GM18909 (cell line): ENCODE results near the gene MPHOSPH6.
"Not testable (repeated sequence)": the region's sequence is repeated elsewhere in the genome, so short reads cannot be mapped to it uniquely, and the experiment has no call there.

Experiments
- ATAC-seq: cut with Tn5 transposase; IDR thresholded peaks from one replicate; pipeline ENCODE4 v1.9.1; 2021; ENCODE audit warnings: mild to moderate bottlenecking; ENCODE audit not compliant: unreplicated experiment, poor library complexity

Gene MPHOSPH6

DNA sequence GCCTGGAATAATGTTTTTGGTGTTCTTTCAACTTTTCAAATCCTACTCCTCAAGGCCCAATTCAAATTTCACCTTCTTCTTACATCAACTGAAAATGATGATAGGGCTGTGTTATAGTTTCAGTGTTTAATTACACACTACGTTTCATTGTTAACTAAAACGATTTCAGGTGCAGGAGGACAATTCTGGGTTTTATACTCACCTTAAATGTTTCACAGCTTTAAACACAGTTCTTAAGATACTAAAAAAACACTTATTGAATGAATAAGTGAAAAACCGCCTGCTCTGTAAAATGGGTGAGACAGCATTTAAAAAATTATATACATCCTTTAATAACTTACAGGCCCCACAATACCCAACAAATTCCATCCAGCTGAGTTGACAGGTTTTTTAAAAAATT, 6.2 kb upstream of the MPHOSPH6 start:
- ATAC-seq, result no peak

DNA sequence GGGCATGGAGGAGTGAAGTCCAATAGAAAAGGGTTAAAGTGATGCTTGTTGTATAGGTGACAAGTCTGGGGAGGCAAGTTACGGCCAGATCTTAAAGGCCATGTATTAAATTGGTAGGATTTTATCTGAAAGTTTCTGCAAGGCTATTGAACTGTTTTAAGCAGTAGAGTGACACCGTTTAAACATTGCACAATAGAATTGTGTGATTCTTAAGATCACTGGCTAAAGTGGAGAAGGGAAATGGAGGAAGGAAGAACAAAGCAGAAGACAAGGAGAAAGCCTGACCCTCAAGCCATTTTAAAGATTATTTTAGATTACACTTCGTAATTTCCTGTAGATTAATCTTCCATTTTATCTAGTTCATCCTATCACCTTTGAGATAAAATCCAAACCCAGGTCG, 5.6 kb upstream of the MPHOSPH6 start:
- ATAC-seq, result no peak

DNA sequence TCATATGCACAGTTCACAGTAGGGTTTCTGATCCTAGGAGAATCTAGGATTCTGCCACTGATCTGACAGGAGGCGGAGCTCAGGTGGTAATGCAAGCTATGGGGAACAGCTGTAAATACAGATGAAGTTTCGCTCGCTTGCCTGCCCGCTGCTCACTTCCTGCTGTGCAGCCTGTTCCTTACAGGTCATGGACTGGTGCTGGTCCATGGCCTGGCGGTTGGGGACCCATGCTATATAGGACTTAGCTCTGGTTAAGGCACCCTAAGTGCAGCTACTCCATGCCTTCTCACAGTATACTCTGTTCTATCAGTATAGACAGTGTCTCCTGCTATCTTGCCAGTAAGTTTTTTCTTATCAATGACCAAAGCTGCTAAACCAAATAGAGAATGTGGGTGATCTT, 2.4 kb downstream of the MPHOSPH6 start:
- ATAC-seq, result no peak

DNA sequence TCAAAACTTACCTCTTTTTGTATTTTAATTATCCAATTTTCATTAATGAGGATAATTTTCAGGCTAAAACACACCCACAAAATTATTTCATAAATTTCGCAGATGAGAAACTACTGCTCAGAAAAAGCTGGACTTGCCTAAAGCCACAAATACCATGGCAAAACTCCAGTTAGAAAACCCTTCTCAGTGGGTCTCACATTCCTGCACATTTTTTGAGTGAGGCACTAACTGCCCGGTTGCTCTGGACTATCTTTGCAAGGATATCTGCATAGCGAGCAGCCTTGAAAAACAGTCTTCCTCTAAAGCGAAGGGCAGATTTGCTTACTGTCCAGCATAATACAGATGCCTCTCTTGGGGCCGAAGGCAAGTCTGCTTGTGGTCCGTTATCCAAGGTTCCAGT, 9.8 kb downstream of the MPHOSPH6 start:
- ATAC-seq, result no peak

DNA sequence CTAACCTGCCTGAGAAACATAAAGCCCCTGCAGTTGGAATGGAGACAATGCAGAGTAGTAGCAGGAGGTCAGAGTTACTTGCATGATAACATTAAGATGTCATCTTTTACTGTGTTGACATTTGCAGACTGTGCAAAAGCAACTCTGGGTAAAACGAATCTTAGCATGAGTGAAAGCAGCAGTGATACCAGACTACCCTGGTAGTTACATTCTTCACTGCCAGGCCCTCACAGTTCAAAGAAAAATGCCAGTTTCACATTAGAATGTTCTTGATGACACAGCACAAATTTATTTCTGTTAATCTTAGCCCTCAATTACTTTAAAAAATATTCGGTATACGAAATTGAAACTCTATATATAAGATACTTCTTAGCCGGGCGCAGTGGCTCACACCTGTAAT, 12.2 kb downstream of the MPHOSPH6 start:
- ATAC-seq, result no peak

DNA sequence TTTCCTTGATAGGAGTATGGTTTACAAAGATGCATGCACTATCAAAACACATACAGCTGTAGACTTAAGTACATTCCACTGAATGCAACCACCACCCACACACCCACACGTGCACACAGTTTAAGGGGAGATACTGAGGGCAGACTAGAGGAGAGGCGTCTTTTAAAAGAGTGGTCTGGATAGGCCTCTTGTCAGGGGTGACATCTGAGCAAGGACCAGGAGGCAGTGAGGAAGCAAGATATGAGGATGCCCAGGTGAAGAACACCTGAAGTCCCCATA, 12.6 kb downstream of the MPHOSPH6 start:
- no peak for ATAC-seq

DNA sequence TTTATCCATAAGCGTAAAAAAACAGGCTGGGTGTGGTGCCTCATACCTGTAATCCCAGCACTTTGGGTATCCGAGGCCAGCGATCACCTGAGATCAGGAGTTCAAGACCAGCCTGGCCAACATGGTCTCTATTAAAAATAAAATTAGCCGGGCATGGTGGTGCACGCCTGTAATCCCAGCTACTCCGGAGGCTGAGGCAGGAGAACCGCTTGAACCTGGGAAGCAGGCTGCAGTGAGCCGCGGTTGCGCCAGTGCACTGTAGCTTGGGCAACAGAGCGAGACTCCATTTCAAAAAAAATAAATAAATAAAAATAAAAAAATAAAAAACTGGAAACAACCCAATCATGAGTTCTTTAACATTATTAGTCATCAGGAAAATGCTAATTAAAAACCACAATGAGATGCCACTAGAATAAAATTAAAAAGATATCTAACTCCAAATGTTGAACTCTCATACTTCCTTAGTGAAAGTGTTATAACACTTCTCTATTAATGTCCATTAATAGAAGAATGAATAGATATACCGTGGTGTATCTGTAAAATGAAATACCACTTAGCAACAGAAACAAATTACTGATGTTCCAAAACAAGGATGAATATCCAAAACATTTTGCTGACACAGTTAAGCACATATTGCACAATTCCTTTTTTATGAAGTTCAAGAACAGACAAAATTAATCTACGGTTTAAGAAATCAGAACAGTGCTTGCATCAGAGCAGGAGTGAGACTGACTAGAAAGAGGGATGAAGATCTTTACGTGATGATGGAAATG, 13.1 kb downstream of the MPHOSPH6 start:
- ATAC-seq, result no peak

DNA sequence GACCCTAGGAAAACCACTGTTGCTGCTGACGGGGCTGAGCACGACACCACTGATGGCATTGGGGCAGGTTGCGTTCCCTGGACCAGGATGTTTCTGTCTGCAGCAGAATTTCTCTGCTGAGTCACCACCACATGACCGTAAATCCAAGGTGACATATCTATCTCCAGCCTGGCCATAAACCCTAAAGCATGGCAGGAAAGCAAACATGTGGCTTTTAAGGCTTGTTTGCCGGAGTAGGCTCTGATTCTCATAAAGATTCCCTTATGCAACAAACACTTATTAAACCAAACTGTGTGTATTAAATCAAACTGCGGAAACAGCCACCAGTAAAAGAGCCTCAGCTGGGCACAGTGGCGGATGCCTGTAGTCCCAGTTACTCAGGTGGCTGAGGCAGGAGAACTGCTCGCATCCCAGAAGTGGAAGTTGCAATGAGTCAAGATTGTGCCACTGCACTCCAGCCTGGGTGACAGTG, 17.3 kb downstream of the MPHOSPH6 start:
- ATAC-seq, result no peak

DNA sequence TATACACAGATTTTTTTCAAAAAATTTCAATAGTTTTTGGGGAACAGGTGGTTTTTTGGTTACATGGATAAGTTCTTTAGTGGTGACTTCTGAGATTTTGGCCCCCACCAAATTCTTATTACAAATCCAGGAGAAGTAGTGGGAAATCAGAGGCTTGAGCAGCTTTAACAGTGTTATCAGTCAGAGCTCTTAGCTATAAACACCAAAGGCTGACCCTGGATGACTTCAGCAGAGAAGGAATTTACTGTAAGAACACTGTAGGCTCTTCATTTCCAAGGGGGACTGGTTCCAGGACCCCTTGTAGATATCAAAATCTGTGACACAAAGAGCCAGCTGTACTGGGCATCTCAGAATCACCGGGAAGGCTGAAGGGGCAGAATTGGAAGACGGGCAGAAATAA, 17.8 kb downstream of the MPHOSPH6 start:
- no peak for ATAC-seq

DNA sequence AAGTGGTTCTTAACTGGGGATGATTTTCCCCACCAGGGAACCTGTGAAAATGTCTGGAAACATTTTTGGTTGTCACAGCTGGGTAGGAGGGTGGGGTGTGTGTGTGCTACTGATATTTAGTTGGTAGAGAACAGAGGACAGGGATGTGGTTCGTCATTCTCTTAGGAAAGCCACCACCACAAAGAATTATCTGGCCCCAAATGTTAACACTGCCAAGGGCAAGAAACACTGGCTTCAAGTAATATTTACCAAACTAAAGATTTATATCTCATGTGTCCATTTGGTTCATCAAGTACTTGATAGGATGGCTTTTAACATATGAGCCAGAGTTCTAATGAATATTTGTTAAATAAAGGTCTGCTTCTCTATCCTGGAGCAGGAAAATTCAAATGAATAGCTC, 19.5 kb downstream of the MPHOSPH6 start:
- ATAC-seq, result no peak

DNA sequence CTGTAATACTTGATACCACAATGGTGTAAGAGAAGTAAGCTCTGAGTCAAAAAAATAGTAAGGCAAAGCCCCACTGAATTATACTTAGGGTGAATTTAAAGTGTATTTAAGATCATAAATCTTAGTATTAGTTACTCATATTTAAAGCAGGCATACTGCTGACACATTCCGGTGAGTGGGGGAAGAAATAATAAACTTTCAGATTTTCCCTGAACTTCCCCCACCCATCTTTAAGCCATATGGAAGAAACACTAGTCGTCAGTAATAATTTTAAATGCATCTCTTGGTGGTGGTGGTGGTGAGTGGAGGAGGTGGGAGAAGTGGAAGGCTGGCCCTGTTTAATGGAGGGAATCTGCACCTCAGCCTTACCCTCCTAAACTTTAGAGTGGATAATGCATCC, 20.5 kb downstream of the MPHOSPH6 start:
- no peak for ATAC-seq

DNA sequence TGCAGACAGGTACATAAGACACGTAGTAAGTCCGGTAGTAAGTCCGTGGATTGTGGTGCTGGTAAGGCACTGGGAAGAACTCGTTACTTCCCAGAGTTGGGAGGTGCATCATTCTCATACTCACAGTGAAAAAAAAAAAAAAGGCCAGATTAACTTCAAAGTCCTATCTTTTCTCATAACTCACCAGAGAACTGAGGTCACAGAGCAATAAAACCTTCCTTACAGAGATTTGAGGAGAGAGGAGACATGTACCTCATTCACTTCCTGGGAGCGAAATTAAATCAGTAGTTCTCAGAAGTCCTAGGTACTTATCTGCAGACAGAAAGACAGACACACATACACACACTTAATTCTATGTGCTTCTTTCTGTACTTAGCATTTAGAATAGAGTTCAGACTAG, 22.5 kb downstream of the MPHOSPH6 start:
- no peak for ATAC-seq

DNA sequence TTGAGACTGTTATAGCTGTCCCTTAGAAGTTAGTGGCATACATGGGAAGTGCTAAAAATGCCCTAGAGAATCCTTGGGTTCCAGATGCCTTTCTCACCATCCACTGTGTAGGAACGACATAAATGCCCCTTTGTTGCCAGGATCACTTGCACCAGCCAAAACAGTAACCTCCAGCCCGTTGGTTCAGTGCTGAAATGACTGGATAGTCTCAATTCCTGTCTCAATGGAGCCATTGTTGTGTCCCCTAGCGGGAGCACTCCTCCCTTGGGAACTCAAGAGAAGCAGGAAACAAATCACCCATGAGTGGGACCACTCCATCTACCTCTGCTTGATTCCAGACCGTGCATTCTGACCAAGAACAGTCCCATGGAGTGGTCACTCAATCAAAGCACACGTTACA, 23.1 kb downstream of the MPHOSPH6 start:
- ATAC-seq, result no peak

DNA sequence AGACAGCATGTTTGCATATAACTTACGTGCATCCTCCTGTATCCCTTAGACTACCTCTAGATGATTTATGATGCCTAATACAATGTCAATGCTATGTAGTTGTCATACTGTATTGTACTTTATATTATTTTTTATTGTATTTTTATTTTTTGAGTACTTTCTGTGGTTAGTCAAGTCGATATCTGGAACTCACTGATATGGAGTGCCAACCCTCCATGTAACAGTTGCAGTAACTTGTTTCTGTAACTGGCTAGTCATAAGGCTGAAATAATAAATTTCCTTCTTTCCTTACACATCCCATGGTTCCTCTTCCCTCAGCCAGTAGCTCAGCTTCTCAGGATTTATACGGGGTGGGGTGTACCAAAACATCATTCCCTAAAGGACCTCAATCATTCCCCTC, 23.5 kb downstream of the MPHOSPH6 start:
- no peak for ATAC-seq

DNA sequence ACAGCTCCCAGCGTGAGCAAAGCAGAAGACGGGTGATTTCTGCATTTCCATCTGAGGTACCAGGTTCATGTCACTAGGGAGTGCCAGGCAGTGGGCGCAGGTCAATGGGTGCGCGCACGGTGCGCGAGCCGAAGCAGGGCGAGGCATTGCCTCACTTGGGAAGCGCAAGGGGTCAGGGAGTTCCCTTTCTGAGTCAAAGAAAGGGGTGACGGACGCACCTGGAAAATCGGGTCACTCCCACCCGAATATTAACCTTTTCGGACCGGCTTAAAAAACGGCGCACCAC, 30.8 kb downstream of the MPHOSPH6 start:
- not testable (repeated sequence) for ATAC-seq

DNA sequence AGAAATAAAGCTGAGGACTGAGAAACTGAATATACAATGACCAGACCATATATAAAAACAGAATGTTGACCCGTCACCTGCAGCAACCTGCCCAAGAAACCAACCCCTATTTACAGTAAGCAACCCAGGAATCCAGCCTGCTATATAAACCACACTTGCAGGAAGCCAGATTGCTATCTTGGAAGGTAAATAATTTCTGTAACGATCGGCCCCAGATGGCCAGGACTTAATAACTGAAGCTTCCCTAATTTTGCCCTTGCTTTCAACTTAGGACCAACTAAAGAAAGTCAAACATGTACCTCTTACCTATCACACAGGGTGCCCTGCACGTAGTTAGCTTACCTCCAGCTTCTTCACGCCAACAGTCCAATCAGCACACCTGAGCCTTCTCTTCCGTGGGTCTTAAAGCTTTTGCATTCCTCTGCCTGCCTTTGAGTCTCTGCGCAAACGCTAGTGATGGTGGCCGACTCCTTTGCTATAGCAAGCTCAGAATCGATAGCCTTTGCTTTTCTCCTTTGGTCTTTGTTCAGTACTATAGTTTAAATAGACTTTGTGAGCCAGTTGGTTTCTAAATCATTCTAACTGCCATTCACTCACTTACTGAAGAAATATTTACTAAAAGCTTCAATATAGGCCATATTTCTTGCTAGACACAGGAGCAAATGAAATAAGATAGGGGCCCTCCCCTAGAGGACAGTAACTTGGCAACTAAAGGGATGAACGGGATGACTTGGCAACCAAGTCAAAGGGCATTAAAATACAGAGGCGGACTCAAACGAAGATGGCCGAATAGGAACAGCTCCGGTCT, 31.3 kb downstream of the MPHOSPH6 start:
- ATAC-seq, result no peak

DNA sequence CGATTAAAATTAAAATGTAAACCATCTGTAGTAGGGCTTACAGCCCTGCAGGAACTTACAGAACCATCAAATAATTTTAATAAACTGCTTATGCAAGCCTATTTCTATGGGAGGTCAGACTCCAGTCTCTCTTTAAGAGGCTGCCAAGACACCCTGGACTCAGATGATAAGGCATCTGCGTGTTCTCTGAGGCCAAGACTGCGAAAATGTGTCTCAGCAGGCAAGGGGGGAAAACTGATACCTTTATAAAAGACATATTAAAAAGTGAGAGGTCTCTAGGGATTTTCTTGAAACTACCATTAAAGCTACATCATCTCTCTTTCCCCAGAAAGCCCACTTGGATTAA, 32.2 kb downstream of the MPHOSPH6 start:
- ATAC-seq, result no peak

DNA sequence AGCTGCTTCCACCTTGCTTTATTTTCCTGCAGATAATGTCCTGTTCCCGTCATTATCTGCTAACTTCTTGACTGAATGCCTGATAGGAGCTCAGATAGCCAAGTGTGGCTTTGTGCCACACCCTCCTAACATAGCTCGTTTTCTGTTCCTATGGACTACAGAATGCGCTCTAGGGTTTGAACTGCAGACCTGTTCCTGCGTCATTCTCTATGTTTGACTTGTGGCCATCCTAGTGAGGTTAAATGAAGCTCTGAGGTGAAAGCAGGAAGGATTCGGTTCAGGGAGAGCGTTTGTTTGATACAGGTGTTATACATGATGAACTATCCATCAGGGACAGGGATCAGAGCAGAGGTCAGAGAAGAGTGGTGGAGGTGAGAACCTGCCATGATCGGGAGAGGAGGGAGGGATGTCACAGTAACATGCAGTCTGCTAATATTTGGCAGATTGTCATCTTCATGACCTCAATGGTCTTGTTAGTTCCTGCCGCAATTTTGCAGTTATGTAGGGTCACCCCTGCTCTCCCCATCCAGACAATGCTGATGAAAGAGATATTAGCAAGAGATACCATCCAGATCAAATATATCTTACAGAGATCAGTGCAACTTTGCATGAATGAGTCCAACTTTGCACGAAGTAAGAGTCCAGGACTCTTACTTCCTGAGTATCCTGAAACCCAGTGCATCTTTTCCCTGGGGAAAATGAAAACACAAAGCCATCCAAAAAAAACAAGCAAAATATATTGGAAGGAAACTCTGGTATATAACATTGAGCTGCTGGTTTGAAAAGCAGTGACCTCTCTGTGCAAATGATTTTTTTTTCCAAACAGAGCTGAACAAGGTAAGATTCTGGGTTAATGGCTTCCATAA, 32.8 kb downstream of the MPHOSPH6 start:
- ATAC-seq, result no peak

DNA sequence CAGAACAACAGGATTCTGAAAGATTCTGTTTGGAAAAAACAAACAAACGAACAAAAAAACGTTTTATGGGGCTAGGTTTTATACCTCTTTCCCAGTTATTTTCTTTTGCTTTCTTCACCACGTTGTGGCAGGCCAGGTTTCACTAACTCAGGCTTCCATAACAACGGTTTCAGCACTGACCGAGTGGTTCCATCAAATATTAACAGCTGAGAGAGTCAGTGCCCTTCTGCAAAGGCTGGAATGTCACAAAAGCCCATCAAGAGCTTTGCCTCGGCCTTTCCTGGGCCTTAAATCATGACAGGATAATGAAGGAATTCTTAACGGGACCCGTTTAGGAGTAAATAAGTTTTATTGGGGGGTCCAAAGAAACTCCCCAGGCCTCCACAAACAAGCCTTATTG, 34.2 kb downstream of the MPHOSPH6 start:
- no peak for ATAC-seq

DNA sequence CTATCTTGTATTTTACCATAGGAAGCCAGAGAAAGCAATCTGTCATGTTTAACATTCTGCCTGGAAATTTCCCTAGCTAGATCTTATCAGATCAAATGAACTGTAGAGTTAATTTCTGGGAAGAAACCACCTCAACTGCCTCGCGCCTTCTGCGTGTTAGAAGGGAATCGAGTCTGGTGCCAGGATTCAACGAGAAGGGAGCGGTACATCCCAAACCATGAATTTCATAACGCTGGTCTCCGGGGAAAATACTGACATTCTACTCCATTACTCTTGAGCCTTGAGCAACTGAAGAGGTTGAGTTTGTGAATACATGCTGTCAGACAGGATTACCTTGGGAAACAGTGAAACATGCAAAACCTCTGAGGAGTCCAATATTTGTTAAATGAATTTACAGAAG, 35.2 kb downstream of the MPHOSPH6 start:
- no peak for ATAC-seq

DNA sequence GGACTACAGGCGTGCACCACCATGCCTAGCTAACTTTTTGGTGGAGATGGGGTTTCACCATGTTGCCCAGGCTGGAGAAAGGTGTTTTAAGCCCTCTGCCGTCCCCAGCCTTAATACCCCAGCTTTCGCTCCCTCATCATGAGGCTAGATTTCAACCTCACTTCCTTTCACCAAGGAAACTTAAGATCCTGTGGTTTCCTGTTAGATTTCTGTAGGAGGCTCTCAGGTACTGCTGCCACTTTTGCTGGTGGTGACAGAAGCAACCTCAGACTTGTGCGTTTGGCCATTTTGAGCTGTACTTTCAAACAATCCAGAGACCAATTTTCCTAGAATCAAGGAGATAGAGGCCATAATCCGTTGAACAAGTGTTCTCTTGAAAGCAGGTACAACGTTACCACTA, 36.2 kb downstream of the MPHOSPH6 start:
- ATAC-seq, result no peak
